HCT116 (cell line): ENCODE data around the gene FAIM2. TPM values are rescaled to one million over a fixed set of nuclear protein-coding genes. Genes with fewer than 3 reads are reported as not detected.

Source experiments
- ATAC-seq: fragments of 200-7000 bp; cut with Tn5 transposase; 2 replicates; pipeline ENCODE4 v1.9.1; 2020; ENCODE audit warnings: mild to moderate bottlenecking, moderate library complexity
- BruUV-seq: library from RNA; stranded (reverse); fragments of 400-500 nt; replicated peaks from 2 replicates; lab custom pipeline; 2021; lab: Mats Ljungman, UMichigan
- CTCF ChIA-PET: fragments of 300-600 bp; sonication (Branson Sonifier 250); formaldehyde crosslinking; loops from one replicate; lab custom pipeline; 2021; ENCODE audit warnings: antibody characterized with exemption; lab: Charles Lee
- POLR2A ChIA-PET: fragments of 300-600, 350-600 bp; sonication (Branson Sonifier 250); formaldehyde crosslinking; loops from one replicate; lab custom pipeline; 2021; ENCODE audit warnings: antibody characterized with exemption; lab: Charles Lee
- RAD21 ChIA-PET, 2 experiments: fragments of 300-600 bp; sonication (Branson Sonifier 250); formaldehyde crosslinking; loops; one replicate each; lab custom pipeline; 2023; ENCODE audit warnings: low total read pairs in 2 of 2; ENCODE audit not compliant: uncharacterized antibody in 2 of 2, unreplicated experiment in 2 of 2, low non-redundant PET in 1 of 2; lab: Charles Lee
- DNase-seq: peaks from one replicate; pipeline ENCODE4 v3.0.0-alpha.2; 2010; ENCODE audit warnings: low read depth, low spot score
- H2AFZ ChIP-seq: fragments of 200-600 bp; shearing (Covaris generic), sonication (generic); 2 replicates; pipeline ENCODE4 v1.6.1; 2017; ENCODE audit warnings: low read depth, mixed run types, mixed read lengths, antibody characterized with exemption, low read length; ENCODE audit not compliant: poor library complexity, severe bottlenecking
- H3K27ac ChIP-seq: 2 replicates; pipeline ENCODE4 v1.5.1; 2012; ENCODE audit warnings: low read depth, low read length
- H3K27me3 ChIP-seq: fragments of 200-600 bp; sonication (generic); 2 replicates; pipeline ENCODE4 v1.6.1; 2016; ENCODE audit warnings: mixed run types, low read length, mixed read lengths; ENCODE audit not compliant: insufficient read depth
- H3K36me3 ChIP-seq, 2 experiments: fragments of 200-500 bp in 1 of 2; fragments of 200-600 bp in 1 of 2; sonication (Bioruptor generic) in 1 of 2; sonication (generic) in 1 of 2; 2 replicates each; pipeline versions ENCODE4 v1.5.1 to v1.6.1; 2014 to 2016; ENCODE audit warnings: low read length in 2 of 2, inconsistent platforms in 1 of 2, mixed read lengths in 1 of 2, mixed run types in 1 of 2; ENCODE audit not compliant: insufficient read depth in 2 of 2, control insufficient read depth in 1 of 2
- H3K4me1 ChIP-seq, 2 experiments: fragments of 200-600 bp in 1 of 2; sonication (generic) in 1 of 2; 2 replicates each; pipeline versions ENCODE4 v1.5.1 to v1.6.1; 2012 to 2017; ENCODE audit warnings: low read length in 2 of 2, inconsistent platforms in 1 of 2, mild to moderate bottlenecking in 1 of 2, mixed read lengths in 1 of 2, mixed run types in 1 of 2, moderate library complexity in 1 of 2; ENCODE audit not compliant: insufficient read depth in 2 of 2, control insufficient read depth in 1 of 2
- H3K4me2 ChIP-seq: fragments of 200-600 bp; sonication (generic); 2 replicates; pipeline ENCODE4 v1.6.1; 2017; ENCODE audit warnings: mixed run types, low read length, mixed read lengths
- H3K4me3 ChIP-seq, 2 experiments: fragments of 200-600 bp in 1 of 2; sonication (generic) in 1 of 2; replicated peaks in 1 of 2; 2 replicates each; pipeline ENCODE4 v1.5.1; 2011 to 2016; ENCODE audit warnings: low read length in 2 of 2, control low read depth in 1 of 2, low read depth in 1 of 2, mild to moderate bottlenecking in 1 of 2, mixed read lengths in 1 of 2, mixed run types in 1 of 2
- H3K79me2 ChIP-seq: fragments of 200-600 bp; sonication (generic); 2 replicates; pipeline ENCODE4 v1.6.1; 2017; ENCODE audit warnings: mild to moderate bottlenecking, mixed run types, low read length, moderate library complexity, mixed read lengths; ENCODE audit not compliant: insufficient read depth
- H3K9ac ChIP-seq: fragments of 200-600 bp; sonication (generic); 2 replicates; pipeline ENCODE4 v1.6.1; 2016; ENCODE audit warnings: low read length, mixed read lengths
- H3K9me2 ChIP-seq: fragments of 200-600 bp; sonication (generic), shearing (Covaris generic); 2 replicates; pipeline ENCODE4 v1.6.1; 2017; ENCODE audit warnings: mixed run types, mild to moderate bottlenecking, moderate library complexity; ENCODE audit not compliant: insufficient read depth
- H3K9me3 ChIP-seq, 2 experiments: fragments of 200-500 bp in 1 of 2; fragments of 200-600 bp in 1 of 2; sonication (Bioruptor generic) in 1 of 2; sonication (generic) in 1 of 2; 2 replicates each; pipeline ENCODE4 v1.6.1; 2014 to 2017; ENCODE audit warnings: low read length in 2 of 2, mixed read lengths in 2 of 2, inconsistent platforms in 1 of 2, low read depth in 1 of 2, mild to moderate bottlenecking in 1 of 2, mixed run types in 1 of 2, moderate library complexity in 1 of 2; ENCODE audit not compliant: control insufficient read depth in 1 of 2, insufficient read depth in 1 of 2
- H4K20me1 ChIP-seq: fragments of 200-600 bp; sonication (generic), shearing (Covaris generic); 2 replicates; pipeline ENCODE4 v1.6.1; 2017; ENCODE audit warnings: mixed run types, mild to moderate bottlenecking, moderate library complexity; ENCODE audit not compliant: insufficient read depth
- ATF3 ChIP-seq: IDR thresholded peaks from 2 replicates; pipeline ENCODE4 v1.6.1; 2012
- CBX3 ChIP-seq: IDR thresholded peaks from 2 replicates; pipeline ENCODE4 v1.6.1; 2012; ENCODE audit warnings: low read depth
- CTCF ChIP-seq, 3 experiments: fragments of 200-600 bp in 1 of 3; sonication (generic) in 1 of 3; IDR thresholded peaks in 2 of 3; conservative IDR thresholded peaks in 1 of 3; 2 replicates each; pipeline ENCODE4 v1.5.1; 2012 to 2017; ENCODE audit warnings: low read depth in 2 of 3, low read length in 2 of 3, antibody characterized with exemption in 1 of 3, borderline replicate concordance in 1 of 3, control low read depth in 1 of 3, mild to moderate bottlenecking in 1 of 3, mixed read lengths in 1 of 3, mixed run types in 1 of 3, moderate library complexity in 1 of 3; ENCODE audit not compliant: insufficient read depth in 1 of 3
- ELF1 ChIP-seq: IDR thresholded peaks from 2 replicates; pipeline ENCODE4 v1.6.1; 2012; ENCODE audit warnings: low read depth, borderline replicate concordance
- EZH2 ChIP-seq: fragments of 200-600 bp; sonication (generic); IDR thresholded peaks from 2 replicates; pipeline ENCODE4 v1.6.1; 2017; ENCODE audit warnings: antibody characterized with exemption, mixed run types
- EZH2phosphoT487 ChIP-seq: fragments of 200-600 bp; IDR thresholded peaks from 2 replicates; pipeline ENCODE4 v1.6.1; 2018; ENCODE audit warnings: antibody characterized with exemption, borderline replicate concordance
- FOSL1 ChIP-seq: IDR thresholded peaks from 2 replicates; pipeline ENCODE4 v1.6.1; 2012; ENCODE audit warnings: low read depth
- MAX ChIP-seq: IDR thresholded peaks from 2 replicates; pipeline ENCODE4 v1.6.1; 2012
- POLR2A ChIP-seq: IDR thresholded peaks from 2 replicates; pipeline ENCODE4 v1.7.0; 2011; ENCODE audit warnings: borderline replicate concordance; ENCODE audit not compliant: insufficient read depth, insufficient read length; ENCODE audit errors: extremely low read depth
- REST ChIP-seq: IDR thresholded peaks from 2 replicates; pipeline ENCODE4 v1.6.1; 2012; ENCODE audit warnings: low read depth
- SIN3A ChIP-seq: IDR thresholded peaks from 2 replicates; pipeline ENCODE4 v1.6.1; 2012; ENCODE audit warnings: low read depth
- SP1 ChIP-seq: IDR thresholded peaks from 2 replicates; pipeline ENCODE4 v1.6.1; 2012; ENCODE audit warnings: low read depth
- SRF ChIP-seq: IDR thresholded peaks from 2 replicates; pipeline ENCODE4 v1.6.1; 2012; ENCODE audit warnings: low read depth
- YY1 ChIP-seq: IDR thresholded peaks from 2 replicates; pipeline ENCODE4 v1.6.1; 2011; ENCODE audit warnings: low read length, low read depth, moderate library complexity, mild to moderate bottlenecking; ENCODE audit not compliant: insufficient replicate concordance; ENCODE audit errors: extremely low read depth
- ZFX ChIP-seq: fragments of 450-650 bp; IDR thresholded peaks from 2 replicates; pipeline ENCODE4 v1.6.1; 2017
- intact Hi-C: fragments of 100-400 bp; cut with micrococcal nuclease; formaldehyde crosslinking; loops from 2 replicates; pipeline ENCODE4 v1.10.0; 2022
- total RNA-seq: library from RNA; stranded (reverse); gene quantifications from one replicate; pipeline ENCODE4 v1.2.1, GENCODE V29; 2021; ENCODE audit not compliant: unreplicated experiment

FAIM2 gene
- total RNA-seq, 1 experiment from 2014 or later: not detected

- CTCF ChIA-PET: no interaction called here
These were observed 76.7 kb downstream of the FAIM2 start for GRCh38 chr12:49827051-49827400.

GRCh38 chr12:49825971-49826421 lies 77.7 kb downstream of the FAIM2 start:
- no peaks in the 10 kb centered on the region; the same call in 1 of the 2 replicates for H3K9me2 ChIP-seq
- H3K9ac ChIP-seq: no peak overlapping the region
- H3K4me1 ChIP-seq: peaks cover 5 to 23% of the 10 kb centered on the region in 2 experiments; a peak in 3 of 4 replicates
- no peak for TF ChIP-seq CBX3
- TF ChIP-seq REST: no peak
- TF ChIP-seq POLR2A: no peak
- TF ChIP-seq EZH2phosphoT487: no peak
- TF ChIP-seq SP1: no peak
- TF ChIP-seq ZFX: no peak
- TF ChIP-seq SIN3A: no peak
- TF ChIP-seq MAX: no peak
- no peak for TF ChIP-seq FOSL1
- no peak for TF ChIP-seq ELF1
- no peak for TF ChIP-seq YY1
- TF ChIP-seq SRF: no peak
- no peak for TF ChIP-seq CTCF (IDR thresholded peaks at IDR 0.05 in 2 of 3, conservative IDR thresholded peaks at IDR 0.05 in 1 of 3; ENCODE audit: borderline replicate concordance in 1 of 3, insufficient read depth in 1 of 3, low read depth in 2 of 3, low read length in 2 of 3)
- no peak for TF ChIP-seq EZH2
- TF ChIP-seq ATF3: no peak
- TF ChIP-seq, all 23 proteins: peak for 0
- CTCF ChIA-PET: no interaction called here
- ATAC-seq: no peak
- RAD21 ChIA-PET: no interaction called here
- no TSS peak for BruUV-seq
- Histone ChIP-seq H3K4me3 (no peak overlapping the region), H4K20me1 (no peaks in the 10 kb centered on the region), H2AFZ (no peak overlapping the region), H3K4me2 (no peak overlapping the region), H3K9me3 (no peaks in the 10 kb centered on the region), H3K36me3 (no peaks in the 10 kb centered on the region), H3K27me3 (no peaks in the 10 kb centered on the region), H3K27ac (no peak overlapping the region), H3K79me2 (no peaks in the 10 kb centered on the region)
- no peak for DNase-seq
- POLR2A ChIA-PET: no interaction called here
- intact Hi-C loops: no loop called here

More at GRCh38 chr12:49827051-49827400, 76.7 kb downstream of the FAIM2 start:
- Histone ChIP-seq H3K79me2 (no peaks in the 10 kb centered on the region), H3K27me3 (no peaks in the 10 kb centered on the region), H3K9ac (peak overlapping the region; percentile 60), H3K4me1 (peaks cover 5 to 23% of the 10 kb centered on the region in 2 experiments; a peak in 3 of 4 replicates), H2AFZ (no peak overlapping the region), H3K27ac (no peak overlapping the region; the same call in 1 of the 2 replicates), H3K36me3 (no peaks in the 10 kb centered on the region), H3K9me2 (no peaks in the 10 kb centered on the region; the same call in 1 of the 2 replicates), H3K4me2 (peak overlapping the region; percentile 90), H3K4me3 (peak overlapping the region; percentile 68 to 74), H3K9me3 (no peaks in the 10 kb centered on the region), H4K20me1 (no peaks in the 10 kb centered on the region)
- POLR2A ChIA-PET: no interaction called here
- RAD21 ChIA-PET: no interaction called here
- ATAC-seq (no peak), DNase-seq (no peak)
- BruUV-seq: no TSS peak
- TF ChIP-seq MAX: no peak
- intact Hi-C loops: no loop called here
